Prostate gland (tissue), 2 donors: ENCODE measurements around the gene LSMEM2.

ENCODE experiments used
- POLR2AphosphoS5 ChIP-seq: sonication (generic); formaldehyde crosslinking; IDR thresholded peaks from one replicate; pipeline ENCODE4 v1.6.1; 2017; ENCODE audit warnings: antibody characterized with exemption
- TF ChIP-seq, protein P1 (sequence below), 4 experiments: fragments of 200-600 bp in 2 of 4; fragments of 450-650 bp in 2 of 4; sonication (generic) in 2 of 4; IDR thresholded peaks; 1 replicate in 3 of 4; 2 replicates in 1 of 4; pipeline ENCODE4 v1.5.1; 2016 to 2019; ENCODE audit warnings: antibody characterized with exemption in 4 of 4, mild to moderate bottlenecking in 2 of 4, moderate library complexity in 2 of 4

DNA sequence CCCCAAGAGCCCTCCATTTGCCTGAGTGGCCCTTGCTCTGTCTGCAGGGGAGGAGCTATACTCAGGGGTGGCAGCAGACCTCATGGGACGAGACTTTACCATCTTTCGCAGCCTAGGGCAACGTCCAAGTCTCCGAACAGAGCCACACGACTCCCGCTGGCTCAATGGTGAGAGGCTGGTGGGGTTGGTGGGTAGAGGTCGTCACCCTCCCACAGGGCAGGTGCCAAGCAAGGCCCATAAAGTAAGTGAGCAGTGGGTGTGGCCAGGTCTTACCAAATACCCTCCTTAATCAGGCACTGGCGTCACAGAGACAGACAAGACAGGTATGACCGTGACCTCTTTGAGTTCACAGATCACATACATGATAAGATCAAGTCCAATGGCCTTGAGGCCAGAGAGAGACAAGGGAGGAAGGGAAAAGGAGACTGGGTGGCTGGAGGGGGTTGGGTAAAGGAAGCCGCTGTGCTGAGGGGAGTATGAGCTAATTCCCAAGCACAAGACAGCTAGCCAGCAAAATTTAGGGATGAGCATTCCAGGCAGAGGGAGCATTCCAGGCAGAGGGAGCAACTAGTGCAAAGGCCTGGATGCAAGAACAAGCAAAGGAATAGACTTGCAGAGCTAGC lies 7.5 kb upstream of the LSMEM2 start:
- TF ChIP-seq, protein P1, sequence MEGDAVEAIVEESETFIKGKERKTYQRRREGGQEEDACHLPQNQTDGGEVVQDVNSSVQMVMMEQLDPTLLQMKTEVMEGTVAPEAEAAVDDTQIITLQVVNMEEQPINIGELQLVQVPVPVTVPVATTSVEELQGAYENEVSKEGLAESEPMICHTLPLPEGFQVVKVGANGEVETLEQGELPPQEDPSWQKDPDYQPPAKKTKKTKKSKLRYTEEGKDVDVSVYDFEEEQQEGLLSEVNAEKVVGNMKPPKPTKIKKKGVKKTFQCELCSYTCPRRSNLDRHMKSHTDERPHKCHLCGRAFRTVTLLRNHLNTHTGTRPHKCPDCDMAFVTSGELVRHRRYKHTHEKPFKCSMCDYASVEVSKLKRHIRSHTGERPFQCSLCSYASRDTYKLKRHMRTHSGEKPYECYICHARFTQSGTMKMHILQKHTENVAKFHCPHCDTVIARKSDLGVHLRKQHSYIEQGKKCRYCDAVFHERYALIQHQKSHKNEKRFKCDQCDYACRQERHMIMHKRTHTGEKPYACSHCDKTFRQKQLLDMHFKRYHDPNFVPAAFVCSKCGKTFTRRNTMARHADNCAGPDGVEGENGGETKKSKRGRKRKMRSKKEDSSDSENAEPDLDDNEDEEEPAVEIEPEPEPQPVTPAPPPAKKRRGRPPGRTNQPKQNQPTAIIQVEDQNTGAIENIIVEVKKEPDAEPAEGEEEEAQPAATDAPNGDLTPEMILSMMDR (IDR thresholded peaks at IDR 0.05) = no peak
- TF ChIP-seq POLR2AphosphoS5 = no peak
